ENCODE measurements around the gene CLIC4. TPM values are rescaled to one million over a fixed set of nuclear protein-coding genes. Genes with fewer than 3 reads are reported as not detected.

CLIC4 gene
- total and polyA plus RNA-seq, 8 donors = 12.0 to 86.7 (median 24.8) TPM

- H3K4me1 ChIP-seq = no peaks in the 10 kb centered on the region
- intact Hi-C loops (cut with DNase I) = no loop called here
- no peak for FAIRE-seq
- peak in 1 of 6 donors; percentile 16 for DNase-seq
- no peaks in the 10 kb centered on the region for H3K36me3 ChIP-seq
- ATAC-seq = peak in 1 of 4 donors; percentile 76
- no peaks in the 10 kb centered on the region for H3K9me3 ChIP-seq
- no peaks in the 10 kb centered on the region for H3K27me3 ChIP-seq
- no peak for TF ChIP-seq CTCF (IDR thresholded peaks at IDR 0.05)
- H3K27ac ChIP-seq = no peak overlapping the region
- no peak overlapping the region for H3K4me3 ChIP-seq
- 71 to 86% methylated on average over 19 of the region's 19 CpGs for WGBS, 2 donors
Observed at GRCh38 chr1:24872061-24872850, 127.0 kb downstream of the CLIC4 start.

- Histone ChIP-seq H3K4me3 (no peak overlapping the region), H3K36me3 (no peaks in the 10 kb centered on the region), H3K4me1 (no peaks in the 10 kb centered on the region), H3K27ac (no peak overlapping the region), H3K9me3 (no peaks in the 10 kb centered on the region), H3K27me3 (no peaks in the 10 kb centered on the region)
- intact Hi-C loops (cut with DNase I) = no loop called here
- 40 to 52% methylated on average over 1 of the region's 1 CpG for WGBS, 2 donors
- FAIRE-seq = no peak
- TF ChIP-seq CTCF (IDR thresholded peaks at IDR 0.05) = no peak
- ATAC-seq = no peak
- DNase-seq = no peak
Observed at GRCh38 chr1:24873148-24873547, 127.9 kb downstream of the CLIC4 start.

- intact Hi-C loops (cut with DNase I) = no loop called here
- ATAC-seq (no peak), DNase-seq (no peak), FAIRE-seq (no peak)
- Histone ChIP-seq H3K4me1 (no peaks in the 10 kb centered on the region), H3K27ac (no peak overlapping the region), H3K9me3 (no peaks in the 10 kb centered on the region), H3K36me3 (no peaks in the 10 kb centered on the region), H3K4me3 (no peak overlapping the region), H3K27me3 (no peaks in the 10 kb centered on the region)
- TF ChIP-seq CTCF (IDR thresholded peaks at IDR 0.05) = no peak
- WGBS, 2 donors = 73 to 76% methylated on average over 7 of the region's 7 CpGs
Observed at GRCh38 chr1:24874056-24874455, 128.8 kb downstream of the CLIC4 start.

- FAIRE-seq = no peak
- no peaks in the 10 kb centered on the region for H3K4me1 ChIP-seq
- H3K27ac ChIP-seq = no peak overlapping the region
- H3K4me3 ChIP-seq = no peak overlapping the region
- no peak for DNase-seq
- no peak for ATAC-seq
- 68% methylated on average over 16 of the region's 16 CpGs for WGBS, 2 donors
- TF ChIP-seq CTCF (IDR thresholded peaks at IDR 0.05) = no peak
- H3K27me3 ChIP-seq = no peaks in the 10 kb centered on the region
- intact Hi-C loops (cut with DNase I) = no loop called here
- no peaks in the 10 kb centered on the region for H3K36me3 ChIP-seq
- H3K9me3 ChIP-seq = no peaks in the 10 kb centered on the region
Observed at GRCh38 chr1:24874611-24875234, 129.5 kb downstream of the CLIC4 start.

GRCh38 chr1:24875257-24875656 is 130.0 kb downstream of the CLIC4 start:
- H3K4me3 ChIP-seq = no peak overlapping the region
- no peak overlapping the region for H3K27ac ChIP-seq
- FAIRE-seq (no peak), DNase-seq (no peak), ATAC-seq (no peak)
- intact Hi-C loops (cut with DNase I) = no loop called here
- H3K4me1 ChIP-seq = no peaks in the 10 kb centered on the region
- TF ChIP-seq CTCF (IDR thresholded peaks at IDR 0.05) = no peak
- H3K27me3 ChIP-seq = no peaks in the 10 kb centered on the region
- 63 to 76% methylated on average over 8 of the region's 8 CpGs for WGBS, 2 donors
- no peaks in the 10 kb centered on the region for H3K9me3 ChIP-seq
- H3K36me3 ChIP-seq = no peaks in the 10 kb centered on the region

All from pancreas (tissue), 10 donors.